GM18502 (cell line): ENCODE data around the gene TMBIM6.

Source experiments
- ATAC-seq: cut with Tn5 transposase; IDR thresholded peaks from one replicate; pipeline ENCODE4 v1.9.1; 2021; ENCODE audit warnings: mild to moderate bottlenecking; ENCODE audit not compliant: unreplicated experiment, poor library complexity

Gene TMBIM6

DNA sequence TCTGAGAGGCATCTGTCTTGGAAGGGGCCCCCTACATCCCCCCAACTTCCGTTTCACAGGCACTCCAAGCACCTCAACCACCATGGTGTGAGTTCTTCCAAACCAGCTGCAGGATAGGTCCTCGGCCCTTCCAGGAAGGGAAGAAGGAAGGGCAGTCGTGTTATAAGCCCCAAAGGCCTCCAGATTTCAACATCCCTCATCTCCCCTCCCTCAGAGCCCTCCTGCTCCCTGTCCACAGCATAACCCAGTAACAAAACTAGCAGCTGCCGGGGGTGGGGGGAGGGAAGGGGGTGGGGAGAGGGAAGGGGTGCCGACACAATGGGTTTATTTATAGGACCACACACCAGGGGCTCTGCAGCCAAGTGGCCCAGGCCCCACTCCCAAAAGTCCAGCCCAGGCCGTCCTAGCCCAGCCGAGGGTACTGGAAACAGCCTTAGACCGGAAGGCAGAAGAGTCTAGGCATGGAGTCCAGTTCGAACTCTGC, 68.6 kb downstream of the TMBIM6 start:
- no peak for ATAC-seq

DNA sequence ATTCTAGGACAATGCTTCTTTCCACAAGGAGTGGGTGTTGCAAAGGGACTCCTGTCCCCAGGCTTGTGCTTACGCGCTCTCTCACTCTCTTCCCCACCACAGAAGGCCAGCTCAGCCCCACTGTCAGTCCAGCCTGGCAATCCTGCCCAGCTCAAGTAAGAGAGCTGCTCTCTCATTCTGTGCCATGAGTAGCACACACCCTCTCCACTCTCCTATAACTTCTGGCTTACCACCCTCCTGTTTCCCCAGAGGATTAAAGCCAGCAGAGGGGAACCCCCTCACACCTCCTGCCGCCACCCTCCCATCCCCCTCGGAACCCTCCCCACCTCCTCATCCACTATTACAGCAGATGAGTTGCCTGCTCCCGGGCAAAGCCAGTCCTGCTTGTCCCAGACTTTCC, 69.8 kb downstream of the TMBIM6 start:
- no peak for ATAC-seq

DNA sequence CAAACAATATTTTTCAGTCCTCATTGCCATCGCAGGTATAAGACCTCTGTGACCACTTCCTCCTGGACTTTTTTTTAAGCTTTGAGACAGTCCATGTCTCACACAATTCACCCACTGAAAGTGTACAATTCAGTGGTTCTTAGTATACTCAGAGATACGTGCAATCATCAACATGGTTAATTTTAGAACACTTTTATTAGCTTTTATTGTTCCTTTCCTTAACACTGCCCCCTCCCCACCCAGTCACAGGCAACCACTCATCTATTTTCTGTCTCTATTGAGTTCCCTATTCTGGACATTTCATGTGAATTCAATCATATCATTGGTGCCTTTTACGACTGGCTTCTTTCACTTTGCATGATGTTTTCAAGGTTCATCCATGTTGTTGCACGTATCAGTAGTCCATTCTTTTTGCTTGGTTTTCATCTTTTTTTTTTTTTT, 70.6 kb downstream of the TMBIM6 start:
- no peak for ATAC-seq

DNA sequence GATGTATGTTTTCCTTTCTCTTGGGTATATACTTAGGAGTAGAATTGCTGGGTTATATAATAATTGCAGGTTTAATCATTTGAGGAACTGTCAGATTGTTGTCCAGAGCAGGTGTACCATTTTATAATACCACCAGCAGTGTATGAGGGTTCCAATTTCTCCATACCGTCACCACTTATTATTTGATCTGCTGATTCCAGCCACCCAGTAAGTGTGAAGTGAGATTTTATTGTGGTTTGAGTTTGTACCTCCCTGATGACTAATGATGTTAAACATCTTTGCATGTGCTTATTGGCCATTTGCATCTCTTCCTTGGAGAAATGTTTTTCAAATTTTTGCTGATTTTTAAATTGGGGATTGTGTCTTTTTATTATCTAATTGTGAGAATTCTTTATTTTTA, 71.8 kb downstream of the TMBIM6 start:
- ATAC-seq: no peak
